GOT3 (cell line): Measurements from ENCODE around the gene CCDC184.
"Not testable (repeated sequence)": the region's sequence is repeated elsewhere in the genome, so short reads cannot be mapped to it uniquely, and the experiment has no call there.

Experiments
- DNase-seq: peaks from one replicate; lab custom pipeline; 2025; ENCODE audit warnings: mixed read lengths; lab: John Stamatoyannopoulos, UW

The CCDC184 gene

DNA sequence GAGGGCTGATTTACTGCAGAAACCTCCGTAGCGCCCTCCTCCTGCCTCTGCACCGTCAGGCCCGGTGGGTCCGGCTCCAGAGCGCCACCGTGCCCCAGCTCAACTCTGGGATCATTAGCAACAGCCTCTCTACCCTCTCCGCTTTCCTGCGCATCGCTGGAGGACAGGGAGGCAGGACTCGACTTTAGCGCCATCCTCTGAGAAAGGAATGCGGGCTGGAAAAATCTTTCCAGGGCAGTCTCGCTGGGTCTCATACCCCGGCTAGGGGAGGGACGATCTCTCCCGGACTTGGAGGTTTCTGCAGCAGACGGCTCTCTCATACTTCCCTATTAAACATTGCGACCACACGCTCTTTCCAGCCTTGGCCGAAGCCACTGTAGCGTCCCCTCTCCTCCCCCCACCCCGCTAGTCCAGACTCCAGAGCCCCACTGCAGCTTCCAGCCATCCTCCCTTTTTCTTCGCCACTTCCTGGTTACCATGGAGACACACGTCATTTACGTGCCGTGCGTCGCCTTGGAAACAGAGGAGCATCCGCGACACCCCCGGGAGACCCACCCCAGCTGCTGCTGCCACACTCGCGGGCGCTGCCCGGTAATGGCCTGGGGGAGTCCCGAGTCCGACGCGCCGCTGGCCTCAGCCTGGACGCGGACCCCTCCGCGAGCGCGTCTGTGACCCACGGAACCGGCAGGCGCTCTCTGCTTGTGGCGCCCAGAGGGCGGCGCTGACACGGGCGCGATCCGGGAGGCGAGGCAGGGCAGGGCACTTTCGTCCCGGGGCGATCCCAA, at the start of gene CCDC184:
TSS of gene CCDC184 (plus strand) at position 554 of the 785 bp plus-strand sequence. CDS start 479 bp downstream, outside the sequence.
- no peak for DNase-seq

DNA sequence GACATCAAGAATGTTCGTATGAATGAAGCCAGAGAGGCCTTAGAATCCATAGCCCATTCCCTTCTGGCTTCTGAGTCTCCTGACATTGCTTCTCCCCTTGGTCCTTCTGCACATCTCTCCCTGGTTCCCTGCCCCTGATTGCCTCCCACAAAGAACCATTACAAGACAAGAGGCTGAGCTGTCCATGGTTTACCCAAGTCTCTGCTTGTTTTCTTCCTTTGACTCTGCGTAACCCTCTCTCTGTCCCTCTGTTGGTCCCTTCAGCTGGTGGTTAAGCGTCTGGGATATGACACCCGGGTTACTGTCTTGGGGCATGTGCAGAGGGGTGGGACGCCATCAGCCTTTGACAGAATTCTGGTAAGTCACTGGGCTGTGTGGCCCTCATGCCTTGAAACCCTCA, 48.4 kb upstream of the CCDC184 start:
- no peak for DNase-seq

DNA sequence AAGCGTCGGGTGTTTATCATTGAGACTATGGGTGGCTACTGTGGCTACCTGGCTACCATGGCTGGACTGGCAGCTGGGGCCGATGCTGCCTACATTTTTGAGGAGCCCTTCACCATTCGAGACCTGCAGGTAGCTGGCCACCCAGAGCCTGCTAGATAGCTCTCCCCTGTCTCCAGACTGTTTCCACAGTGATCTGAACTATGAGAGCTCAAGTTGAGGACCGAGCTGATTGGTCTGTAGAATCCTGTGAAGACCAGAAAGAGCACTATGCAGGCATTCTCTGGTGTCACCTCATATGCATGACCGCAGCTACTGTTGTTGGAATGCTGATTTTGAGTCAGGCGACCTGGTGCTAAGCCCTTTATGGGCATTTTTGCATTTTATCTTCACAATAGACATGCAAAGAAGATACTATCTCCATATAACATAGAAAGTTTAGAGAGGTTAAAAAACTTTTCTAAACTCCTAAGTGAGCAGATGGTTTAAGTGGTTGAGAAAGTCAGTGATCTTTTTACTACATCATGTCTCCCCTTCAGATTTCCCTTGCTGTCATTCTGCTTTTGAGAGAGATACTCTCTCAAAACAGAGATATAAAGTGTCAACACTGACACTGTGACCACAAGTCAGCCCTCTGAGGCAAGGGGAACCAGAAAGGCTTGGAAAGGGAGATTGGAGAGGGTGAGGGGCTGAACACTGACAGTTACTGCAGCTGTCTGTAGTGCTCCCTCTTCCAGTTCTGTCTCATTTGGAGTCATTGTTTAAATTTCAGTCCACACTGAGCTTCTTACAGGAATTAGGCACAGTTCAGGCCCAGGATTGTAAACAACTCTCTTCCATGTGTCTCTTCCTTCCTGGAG, 40.4 kb upstream of the CCDC184 start:
- no peak for DNase-seq

DNA sequence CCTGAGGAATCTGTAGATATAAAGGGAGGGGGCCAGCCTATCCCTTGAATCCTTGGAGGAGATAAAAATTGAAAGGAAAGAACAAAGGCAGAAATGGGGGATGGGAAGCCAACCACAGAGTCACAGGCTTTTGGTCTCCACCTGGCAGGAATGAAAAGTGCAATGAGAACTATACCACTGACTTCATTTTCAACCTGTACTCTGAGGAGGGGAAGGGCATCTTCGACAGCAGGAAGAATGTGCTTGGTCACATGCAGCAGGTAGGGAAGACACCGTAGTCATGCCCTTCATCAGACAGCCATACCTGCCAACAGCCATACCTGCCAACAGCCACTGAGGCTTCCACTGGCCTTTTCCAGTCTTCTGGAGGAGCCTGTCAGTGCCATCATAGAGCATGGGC, 39.5 kb upstream of the CCDC184 start:
- DNase-seq, result no peak

- DNase-seq, result no peak
These were observed 37.5 kb upstream of the CCDC184 start for GRCh38 chr12:48145981-48146380.

- DNase-seq, result no peak
These were observed 32.2 kb upstream of the CCDC184 start for GRCh38 chr12:48151103-48151771.

- not testable (repeated sequence) for DNase-seq
These were observed 27.7 kb upstream of the CCDC184 start for GRCh38 chr12:48155786-48156185.

GRCh38 chr12:48156652-48157017, 26.8 kb upstream of the CCDC184 start:
- DNase-seq, result no peak

- DNase-seq, result peak; percentile 91
These were observed 26.2 kb upstream of the CCDC184 start, which contains the start of gene ASB8 for GRCh38 chr12:48157018-48157888. Gene ASB8, minus strand, starts transcription at chr12:48157515. Its CDS starts 4,019 bp downstream, at chr12:48153496.

DNA sequence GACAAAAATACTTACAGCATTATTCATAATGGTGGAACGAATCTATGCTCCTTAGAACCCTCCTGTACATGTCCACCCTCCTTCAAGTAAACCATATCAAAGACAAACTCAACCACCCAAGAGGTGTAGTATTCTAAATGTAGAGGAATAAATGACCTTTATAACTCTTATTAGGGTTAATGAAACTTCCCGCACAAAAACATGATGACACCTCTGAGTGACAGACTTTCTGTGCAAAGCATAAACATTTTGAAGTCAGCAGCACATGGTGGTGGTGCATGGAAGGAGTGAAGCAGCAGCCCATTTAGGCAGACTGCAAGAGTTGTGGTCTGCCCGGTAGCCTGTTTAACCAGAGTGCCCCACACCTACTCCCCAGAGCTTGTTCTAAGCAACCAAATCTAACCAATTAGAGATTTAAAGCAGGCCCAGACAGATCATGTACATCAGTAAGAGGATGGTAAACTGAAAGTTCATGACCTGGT, 25.5 kb upstream of the CCDC184 start:
- no peak for DNase-seq

DNA sequence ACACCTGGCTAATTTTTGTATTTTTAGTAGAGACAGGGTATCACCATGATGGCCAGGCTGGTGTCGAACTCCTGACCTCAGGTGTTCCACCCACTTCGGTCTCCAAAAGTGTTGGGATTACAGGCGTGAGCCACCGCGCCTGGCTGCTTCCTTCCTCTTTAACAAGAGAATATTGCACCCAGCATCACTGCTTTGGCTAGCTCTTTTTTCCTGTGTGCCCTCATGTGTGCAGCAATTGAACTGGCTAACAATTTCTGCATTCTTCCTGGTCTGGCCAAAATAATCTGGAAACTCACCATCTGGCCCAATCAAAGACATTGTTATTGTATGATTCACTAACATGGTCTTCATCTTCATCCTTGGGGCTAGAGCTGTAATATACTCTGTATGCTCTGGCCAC, 23.4 kb upstream of the CCDC184 start:
- no peak for DNase-seq

GRCh38 chr12:48160807-48161206, 22.6 kb upstream of the CCDC184 start:
- no peak for DNase-seq

DNA sequence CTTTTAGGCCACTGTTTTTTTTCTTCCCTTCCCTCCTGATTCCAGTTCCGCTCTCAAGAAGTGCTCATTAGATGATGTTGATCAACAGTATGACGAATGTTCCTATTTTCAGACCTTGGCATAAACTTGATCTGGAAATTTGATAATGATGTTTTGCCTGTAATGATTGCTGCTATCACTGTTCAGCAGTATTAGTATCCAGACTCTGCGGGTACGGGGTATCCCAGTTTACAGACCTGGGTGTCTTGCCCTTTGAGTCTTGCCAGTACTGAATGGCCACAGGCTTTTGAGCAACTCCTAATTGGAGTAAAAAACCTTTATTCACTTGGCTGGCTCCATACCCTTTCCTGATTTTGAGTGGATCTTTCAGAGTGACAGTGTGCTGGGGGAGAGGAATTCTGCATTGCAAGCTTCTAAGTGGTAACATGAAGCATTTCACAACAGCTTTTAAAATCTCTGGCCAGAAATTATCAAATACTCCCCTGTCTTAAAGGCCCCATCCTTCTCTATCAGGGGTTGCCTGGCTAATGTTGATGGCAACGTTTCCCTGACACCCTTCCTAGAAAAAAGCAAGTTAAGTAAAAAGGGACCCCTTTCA, 20.2 kb upstream of the CCDC184 start:
- no peak for DNase-seq

- DNase-seq, result no peak
These were observed 19.0 kb upstream of the CCDC184 start for GRCh38 chr12:48164451-48164850.

DNA sequence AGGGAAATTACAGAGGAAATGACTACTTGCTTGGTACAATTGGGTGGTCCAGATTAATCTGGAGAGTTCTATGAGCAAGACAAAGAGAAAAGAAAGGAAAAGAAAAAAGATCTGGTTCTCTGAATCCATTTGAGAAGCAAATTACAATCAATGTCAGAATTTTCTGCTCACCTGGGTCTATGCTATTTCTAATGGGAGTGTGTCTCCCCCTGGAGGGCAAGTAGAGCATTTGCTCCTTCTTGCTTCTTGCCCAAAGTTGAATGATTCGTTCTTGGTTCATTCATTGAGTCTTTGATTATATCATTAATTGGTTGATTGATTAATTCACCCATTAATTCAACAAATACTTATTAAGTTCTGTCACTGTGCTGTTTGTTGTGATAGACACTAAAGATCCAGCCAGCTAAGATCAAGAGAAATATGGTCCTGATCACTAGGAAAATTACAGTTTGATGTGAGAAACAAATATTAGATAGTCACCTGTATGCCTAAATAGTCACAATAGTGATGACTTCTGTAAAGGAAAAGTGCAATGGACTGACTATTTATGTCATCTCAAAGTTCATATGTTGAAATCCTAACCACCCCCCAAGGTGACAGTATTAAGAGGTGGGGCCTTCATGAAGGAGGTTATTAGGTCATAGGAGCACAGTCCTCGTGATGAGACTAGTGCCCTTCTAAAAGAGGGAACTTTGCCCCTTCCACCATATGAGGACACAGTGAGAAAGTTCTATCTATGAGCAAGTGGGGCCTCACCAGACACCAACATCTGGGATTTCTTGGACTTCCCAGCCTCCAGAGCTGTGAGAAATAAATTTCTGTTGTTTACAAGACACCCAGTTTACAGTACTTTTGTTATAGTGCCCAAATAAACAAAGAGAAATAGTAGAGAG, 18.1 kb upstream of the CCDC184 start:
- no peak for DNase-seq

DNA sequence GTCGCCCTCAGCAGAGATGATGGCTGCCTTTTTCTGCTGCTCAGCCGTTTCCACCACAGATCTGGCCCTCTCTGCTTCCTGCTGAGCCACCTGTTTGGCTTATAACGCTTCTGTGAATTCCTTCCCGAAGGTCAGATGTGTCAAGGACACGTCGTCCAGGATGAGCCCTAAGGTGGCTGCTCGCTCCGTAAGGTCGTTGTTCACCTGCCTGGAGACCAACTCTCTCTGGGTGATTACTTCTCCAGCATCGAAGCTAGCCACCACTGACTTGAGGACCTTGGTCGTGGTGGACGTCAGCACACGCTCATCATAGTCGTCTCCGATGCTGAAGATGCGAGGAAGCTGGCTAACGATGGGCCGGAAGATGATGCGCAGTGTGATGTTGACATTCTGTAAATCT, 14.4 kb upstream of the CCDC184 start:
- DNase-seq, result no peak

DNA sequence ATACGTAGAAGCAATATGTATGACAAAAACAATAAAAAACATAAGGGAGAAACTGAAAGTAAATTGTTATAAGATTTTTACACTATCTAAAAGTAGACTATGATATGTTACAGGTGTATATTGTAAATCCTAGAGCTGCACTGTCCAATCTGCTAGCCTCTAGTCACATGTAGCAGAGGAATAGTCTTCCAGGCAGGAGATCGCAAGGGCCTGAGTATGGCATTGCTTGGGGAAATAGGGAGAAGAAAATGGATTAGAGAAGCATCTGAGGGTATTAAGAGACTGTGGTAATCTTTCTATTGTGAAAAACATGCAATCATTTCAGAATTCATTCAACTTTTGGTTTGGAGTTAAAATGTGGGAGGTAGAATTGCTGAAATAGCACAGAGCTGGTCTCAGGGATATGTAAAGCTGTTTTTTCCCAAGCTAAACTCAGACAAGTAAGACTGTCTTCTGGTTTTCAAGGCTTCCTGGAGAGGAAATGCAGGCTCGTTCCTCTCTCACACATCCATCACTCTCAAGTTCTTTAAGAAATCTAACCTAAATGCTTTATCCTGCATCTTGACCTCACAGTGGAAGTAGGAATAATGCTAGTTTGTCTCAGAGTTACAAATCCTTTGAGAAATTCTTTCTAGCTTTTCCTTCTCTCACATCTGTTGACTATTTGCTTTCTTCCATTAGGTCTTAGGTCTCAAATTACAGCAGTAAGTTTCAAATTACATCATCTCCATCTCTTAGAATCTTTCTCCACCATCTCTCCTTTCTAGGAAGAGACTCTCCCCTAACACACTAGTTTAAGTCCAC, 7.6 kb upstream of the CCDC184 start:
- no peak for DNase-seq

- no peak for DNase-seq
These were observed 7.1 kb upstream of the CCDC184 start for GRCh38 chr12:48176417-48176751.

- no peak for DNase-seq
These were observed 5.5 kb upstream of the CCDC184 start for GRCh38 chr12:48177982-48178381.
